ENCODE results near the gene ADH1A.
"Not testable (repeated sequence)": the region's sequence is repeated elsewhere in the genome, so short reads cannot be mapped to it uniquely, and the experiment has no call there.

GRCh38 chr4:99228706-99229105 is 62.1 kb downstream of the ADH1A start:
- not testable (repeated sequence) for TF ChIP-seq ZNF184 (tag by site-specific recombination; IDR thresholded peaks at IDR 0.05); ZNF138 (tag by site-specific recombination; IDR thresholded peaks at IDR 0.05; ENCODE audit: borderline replicate concordance); SP2 (tag by site-specific recombination; IDR thresholded peaks at IDR 0.05); SALL2 (tag by site-specific recombination; IDR thresholded peaks at IDR 0.05; ENCODE audit: borderline replicate concordance); HOXA7 (CRISPR knock-in tag; IDR thresholded peaks at IDR 0.05; ENCODE audit: borderline replicate concordance); GLI4 (tag by site-specific recombination; IDR thresholded peaks at IDR 0.05); ATF2 (tag by site-specific recombination; IDR thresholded peaks at IDR 0.05; ENCODE audit: low read depth); ZBTB1 (tag by site-specific recombination; IDR thresholded peaks at IDR 0.05)
- TF ChIP-seq, protein P1, sequence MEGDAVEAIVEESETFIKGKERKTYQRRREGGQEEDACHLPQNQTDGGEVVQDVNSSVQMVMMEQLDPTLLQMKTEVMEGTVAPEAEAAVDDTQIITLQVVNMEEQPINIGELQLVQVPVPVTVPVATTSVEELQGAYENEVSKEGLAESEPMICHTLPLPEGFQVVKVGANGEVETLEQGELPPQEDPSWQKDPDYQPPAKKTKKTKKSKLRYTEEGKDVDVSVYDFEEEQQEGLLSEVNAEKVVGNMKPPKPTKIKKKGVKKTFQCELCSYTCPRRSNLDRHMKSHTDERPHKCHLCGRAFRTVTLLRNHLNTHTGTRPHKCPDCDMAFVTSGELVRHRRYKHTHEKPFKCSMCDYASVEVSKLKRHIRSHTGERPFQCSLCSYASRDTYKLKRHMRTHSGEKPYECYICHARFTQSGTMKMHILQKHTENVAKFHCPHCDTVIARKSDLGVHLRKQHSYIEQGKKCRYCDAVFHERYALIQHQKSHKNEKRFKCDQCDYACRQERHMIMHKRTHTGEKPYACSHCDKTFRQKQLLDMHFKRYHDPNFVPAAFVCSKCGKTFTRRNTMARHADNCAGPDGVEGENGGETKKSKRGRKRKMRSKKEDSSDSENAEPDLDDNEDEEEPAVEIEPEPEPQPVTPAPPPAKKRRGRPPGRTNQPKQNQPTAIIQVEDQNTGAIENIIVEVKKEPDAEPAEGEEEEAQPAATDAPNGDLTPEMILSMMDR (tag by site-specific recombination; IDR thresholded peaks at IDR 0.05) = not testable (repeated sequence)

All from HEK293 (cell line).